Dedifferentiated amniotic fluid mesenchymal stem cell (primary cell): ENCODE data around the gene DRGX.

ENCODE experiments used
- DNase-seq: peaks from one replicate; pipeline ENCODE4 v3.0.0-alpha.2; 2016; ENCODE audit errors: extremely low spot score

DRGX gene

DNA sequence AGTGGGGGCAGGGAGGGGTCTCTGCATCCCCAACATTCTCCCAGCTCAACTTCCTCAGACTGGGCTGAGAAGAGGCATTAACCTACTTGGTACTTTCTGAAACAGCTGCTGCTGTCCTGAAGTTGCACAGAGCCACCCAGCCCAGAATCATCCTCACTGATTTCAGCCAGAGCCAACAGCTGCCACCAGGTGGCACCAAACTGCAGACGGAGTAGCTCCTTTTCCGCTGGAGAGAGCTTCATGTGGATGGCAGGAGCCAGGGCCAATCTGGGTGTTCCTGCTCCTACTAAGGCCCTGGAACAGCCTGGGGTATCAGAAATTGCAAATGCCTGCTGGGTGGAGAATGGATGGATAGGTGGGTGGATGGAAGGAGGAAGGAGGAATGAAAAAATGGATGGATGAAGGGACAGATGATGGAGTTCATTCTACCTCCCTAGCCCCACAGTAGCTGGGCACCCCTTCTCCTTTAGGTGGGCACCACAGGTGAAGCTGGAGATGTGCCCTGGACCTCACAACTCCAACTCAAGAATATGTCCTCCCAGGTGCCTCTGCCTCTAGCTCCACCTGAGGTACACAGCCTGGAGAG, 11.8 kb upstream of the DRGX start:
- DNase-seq: peak; percentile 74

DNA sequence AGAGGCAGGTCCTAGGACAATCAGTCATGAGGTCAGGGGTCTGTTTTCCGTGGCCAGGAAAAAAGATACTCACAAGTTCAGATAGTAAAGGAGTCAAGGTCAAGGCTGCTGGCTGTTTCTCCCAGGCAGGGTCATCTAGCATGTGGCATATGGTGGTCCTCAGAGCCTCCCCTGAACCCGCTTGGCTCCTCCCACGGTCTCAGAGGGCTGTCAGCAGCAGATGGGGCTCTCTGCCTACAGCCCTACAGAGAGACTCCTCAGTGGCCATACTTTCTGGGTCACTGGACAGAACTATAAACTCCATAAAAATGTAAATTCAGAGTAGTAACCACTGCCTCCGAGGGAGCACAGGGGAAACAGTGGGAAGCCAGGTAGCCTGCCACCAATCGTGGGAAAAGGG, 11.3 kb upstream of the DRGX start:
- DNase-seq: no peak

DNA sequence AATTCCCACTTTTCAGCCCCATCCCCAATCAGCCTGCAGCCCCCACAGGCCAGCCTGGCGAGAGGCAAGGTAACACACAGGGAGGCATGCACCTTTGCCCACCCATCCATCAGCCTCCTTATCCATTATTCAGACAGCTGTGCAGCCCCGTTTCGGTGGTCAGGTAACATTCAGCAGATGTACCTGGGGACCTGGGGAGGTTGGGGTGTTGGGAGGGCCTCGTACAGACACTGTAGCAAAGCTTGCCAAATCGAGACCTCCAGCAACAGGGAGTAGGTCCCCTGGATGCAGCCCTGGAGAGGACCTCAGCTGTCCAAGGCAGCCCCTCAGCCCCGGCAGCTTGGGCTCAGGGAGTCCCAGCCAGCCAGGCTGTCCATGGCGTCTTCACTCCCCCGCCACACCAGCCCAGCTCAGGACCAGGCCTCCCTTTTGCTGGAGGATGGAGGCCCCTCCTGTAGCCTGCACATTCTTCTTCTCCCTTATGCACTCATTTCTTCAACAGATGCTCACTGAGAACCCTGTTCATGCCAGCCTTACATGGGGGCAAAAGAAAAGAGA, 8.5 kb upstream of the DRGX start:
- no peak for DNase-seq

DNA sequence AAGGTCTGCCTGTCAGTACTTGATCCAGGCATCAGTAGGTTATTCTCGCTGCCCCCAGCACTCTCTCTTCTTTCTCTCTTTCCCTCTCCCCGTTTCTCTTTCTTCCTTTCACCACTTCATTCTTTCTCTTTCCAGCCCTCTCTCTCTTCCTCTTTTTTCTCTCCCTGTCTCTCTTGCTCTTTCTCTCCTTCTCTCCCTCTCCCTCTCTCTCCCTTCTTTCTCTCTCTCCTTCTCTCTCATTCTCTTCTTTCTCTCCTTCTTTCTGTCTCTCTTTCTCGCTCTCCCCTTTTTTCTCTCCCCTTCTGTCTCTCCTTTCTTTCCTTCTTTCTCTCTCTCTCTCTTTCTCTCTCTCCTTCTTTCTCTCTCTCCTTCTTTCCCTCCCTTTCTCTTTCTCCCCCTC, 7.5 kb upstream of the DRGX start:
- no peak for DNase-seq

DNA sequence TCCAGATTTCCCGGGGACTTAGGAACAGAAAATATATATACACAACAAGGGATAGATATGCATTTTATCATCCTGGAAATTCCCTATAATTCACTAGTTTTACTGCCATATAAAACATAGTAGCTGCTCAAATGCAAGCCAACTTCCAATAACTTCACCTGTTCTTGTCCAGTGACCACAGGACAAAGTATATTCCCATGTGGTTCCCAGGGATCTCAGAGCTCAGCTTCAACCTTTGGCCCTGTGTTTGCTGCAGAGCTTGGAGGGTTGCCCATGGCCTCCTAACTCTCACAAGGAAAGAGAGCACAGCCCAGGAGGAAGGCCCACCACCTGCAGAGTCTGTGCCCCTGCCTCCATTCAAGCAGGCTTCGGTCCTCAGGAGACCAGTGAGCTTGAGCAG, 4.5 kb upstream of the DRGX start:
- no peak for DNase-seq

DNA sequence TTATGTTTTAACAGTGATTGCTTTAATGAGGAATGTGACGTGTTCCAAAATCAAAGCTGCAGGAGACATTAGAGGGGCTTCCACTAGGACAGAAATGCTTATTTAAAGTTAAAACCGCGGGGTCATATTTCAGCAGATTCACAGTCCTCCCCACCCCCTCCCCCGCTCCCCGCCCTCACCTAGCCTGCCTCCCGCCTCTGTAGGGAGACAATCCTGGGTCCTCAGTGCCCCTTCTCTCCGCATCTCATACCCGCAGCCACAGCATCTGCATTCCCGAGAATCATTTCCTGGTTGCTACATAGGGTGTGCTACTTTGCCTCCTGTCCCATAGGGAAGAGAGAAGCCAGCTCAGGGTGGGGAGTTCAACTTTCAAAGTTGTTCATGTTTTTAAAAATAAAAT, 3.1 kb upstream of the DRGX start:
- no peak for DNase-seq

DNA sequence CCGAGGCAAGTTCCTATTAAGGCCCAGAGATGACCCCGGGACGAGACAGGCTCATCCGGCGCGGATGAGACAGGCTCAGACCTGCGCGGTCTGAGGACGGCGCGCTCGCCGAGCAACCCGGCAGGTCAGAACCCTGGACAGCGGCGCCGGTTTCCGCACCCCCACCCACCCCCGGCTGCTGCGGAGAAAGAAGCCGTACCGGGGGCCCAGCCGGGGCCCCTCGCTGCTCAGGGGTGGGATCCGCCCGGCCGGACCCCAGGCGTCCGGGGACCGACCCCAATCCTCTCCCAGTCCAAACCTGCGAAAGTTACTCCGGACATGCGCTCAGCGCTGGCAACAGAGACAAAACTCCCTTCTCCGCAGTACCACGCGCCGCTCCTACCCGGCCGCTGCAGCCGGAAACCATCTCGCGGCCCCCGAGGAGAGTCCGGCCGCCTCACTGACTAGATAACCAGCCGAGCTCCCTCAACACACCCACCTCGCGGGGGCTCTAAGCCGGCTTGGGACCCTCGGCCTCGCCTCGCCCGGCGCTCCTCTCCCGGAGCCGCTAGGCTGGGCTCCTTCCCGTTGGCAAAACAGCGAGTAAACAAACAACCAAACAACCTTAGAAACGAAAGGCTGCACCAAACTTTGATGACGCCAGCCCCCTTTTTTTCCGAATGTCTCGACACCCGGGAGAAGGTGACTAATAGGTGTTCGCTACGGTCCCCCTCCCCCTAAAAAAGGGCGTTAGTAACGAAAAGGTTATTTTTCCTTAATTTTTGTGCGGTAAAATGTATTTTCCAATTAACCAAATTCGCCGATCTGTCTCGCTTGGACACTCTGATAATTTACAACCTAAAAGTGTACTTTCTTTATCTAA, 2.3 kb upstream of the DRGX start:
- DNase-seq: no peak

DNA sequence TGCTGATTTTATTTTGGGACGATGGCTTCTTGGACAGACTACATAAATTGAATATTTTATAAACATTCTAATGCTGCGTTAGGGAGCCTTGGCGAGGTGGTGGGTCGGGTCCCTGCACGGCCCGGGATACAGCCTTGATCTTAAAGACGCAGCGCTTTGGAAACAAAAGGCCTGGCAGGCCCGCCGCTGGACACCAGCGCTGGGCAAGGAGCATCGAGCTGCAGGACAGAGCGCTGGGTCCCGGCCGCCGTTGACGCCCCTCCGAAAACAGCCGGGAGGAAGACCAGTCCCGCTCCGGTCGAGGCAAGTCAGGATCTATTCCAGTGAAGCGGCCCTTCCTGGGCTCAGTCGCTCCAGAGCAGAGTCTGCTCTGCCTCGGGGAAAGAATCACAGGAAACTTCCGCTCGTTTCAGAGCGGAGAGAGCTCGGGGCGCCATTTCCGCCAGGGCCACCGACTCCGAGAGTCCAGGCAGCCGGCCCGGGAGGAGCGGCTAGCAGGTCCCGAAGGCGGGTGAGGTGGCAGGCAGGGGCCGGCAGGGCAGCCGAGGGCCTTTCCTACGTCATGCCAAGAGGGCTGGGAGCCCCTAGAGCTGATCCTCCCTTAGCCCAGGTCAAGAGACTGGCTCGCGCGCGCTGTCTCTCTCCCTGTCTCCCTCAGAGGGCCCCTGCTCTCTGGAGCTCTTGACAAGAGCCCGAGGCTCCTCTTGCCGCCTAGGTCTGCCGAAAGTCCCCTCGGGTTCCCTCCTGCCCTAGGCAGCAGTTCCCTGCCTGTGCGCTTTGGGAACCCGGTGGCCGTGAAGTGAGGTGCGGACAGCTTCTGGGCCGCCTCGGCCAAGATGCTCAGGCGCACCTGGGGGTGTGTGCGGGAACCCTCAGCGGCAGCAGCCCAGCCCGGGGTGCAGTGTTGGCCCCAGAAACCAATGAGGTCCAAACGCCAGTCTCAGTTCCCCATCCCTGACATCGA, 1.4 kb upstream of the DRGX start:
- DNase-seq: no peak

DNA sequence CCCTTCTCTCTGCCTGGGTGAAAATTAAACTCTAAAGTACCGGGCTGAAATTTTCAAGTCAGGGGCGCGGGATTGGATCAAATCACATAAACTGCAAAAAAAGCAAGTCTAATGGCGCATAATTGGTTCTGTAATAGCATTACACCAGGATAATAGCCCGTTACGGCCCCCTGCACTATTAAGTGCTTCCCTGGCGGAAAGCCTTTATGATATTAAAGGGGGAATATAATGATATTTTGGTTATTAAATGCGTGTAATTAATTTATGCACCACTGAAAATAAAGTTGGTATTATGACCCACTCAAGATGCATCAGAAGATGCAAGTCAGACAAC, 744 bp upstream of the DRGX start:
- no peak for DNase-seq

DNA sequence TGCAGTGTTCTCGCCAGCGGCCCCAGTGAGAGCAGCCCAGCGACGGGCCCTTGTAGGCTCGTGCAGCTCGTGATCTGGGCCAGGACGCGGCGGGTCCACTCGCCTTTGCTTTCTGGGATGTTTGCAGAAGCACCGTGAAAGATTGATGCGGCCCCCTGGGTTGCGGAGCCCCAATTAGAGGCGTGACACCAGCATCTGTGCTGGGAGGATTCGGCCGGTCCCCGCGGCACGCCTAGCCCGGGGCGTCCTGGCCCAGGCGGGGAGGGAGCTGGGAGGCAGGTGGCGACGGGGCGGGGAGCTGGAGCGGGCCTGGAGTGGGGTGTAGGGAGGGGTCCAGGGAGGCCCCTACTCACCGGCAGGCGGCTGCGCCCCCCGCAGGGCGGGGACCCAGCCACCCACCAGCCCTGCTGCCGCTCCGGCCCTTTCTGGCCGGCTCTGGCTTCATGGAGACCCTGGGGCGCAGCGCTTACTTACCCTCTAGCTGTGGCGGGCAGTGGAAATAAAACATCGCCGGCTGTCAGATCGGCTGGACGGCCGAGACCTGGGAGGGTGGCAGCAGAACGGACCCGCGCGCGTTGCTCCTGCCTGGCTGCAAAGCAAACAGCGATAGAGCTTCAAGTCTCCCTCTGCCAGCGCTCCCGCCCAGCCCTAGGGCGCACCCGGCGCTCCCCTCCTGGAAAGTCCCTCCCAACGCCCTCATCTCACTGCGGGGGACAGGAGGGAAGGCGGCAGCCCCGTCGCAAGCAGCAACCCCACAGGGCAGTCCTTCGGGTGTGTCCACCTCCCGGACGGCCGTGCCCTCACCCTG, 752 bp downstream of the DRGX start:
- no peak for DNase-seq

DNA sequence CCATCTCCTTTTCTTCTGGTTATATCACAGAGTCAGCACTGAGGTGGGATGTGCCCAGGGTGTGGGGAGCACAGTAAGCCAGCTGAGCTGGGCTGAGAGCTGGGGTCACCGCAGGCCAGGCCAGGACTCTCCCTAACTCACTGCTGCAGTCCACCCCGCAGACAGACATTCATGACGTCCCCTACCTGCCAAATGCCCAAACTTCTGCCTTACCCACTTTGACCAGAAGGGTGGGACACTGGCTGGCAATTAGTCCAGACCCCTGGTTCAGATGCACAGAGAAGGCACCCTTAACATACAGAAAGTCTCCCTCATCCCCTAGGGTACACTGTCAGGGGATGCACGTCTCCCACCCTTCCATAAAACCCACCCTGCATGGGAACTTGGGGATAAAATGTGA, 2.1 kb downstream of the DRGX start:
- no peak for DNase-seq

DNA sequence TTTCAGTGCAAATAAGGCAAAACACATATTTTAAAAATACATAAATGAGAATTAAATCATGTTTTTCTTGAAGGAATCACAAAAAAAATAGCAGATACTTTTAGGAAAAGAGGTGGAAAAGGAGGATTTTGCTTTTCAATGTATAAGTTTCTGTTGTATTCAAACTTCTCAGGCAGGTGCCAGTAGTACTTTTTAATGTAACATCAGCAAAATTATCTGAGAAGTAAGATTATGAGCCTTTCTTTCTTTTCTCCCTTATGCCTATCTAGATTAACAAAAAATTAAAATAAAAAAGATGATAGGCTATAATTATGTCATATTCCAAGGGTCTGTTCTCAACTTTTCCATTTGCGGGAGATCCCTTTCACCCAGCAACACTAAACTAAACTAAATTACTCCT, 2.6 kb downstream of the DRGX start:
- no peak for DNase-seq

DNA sequence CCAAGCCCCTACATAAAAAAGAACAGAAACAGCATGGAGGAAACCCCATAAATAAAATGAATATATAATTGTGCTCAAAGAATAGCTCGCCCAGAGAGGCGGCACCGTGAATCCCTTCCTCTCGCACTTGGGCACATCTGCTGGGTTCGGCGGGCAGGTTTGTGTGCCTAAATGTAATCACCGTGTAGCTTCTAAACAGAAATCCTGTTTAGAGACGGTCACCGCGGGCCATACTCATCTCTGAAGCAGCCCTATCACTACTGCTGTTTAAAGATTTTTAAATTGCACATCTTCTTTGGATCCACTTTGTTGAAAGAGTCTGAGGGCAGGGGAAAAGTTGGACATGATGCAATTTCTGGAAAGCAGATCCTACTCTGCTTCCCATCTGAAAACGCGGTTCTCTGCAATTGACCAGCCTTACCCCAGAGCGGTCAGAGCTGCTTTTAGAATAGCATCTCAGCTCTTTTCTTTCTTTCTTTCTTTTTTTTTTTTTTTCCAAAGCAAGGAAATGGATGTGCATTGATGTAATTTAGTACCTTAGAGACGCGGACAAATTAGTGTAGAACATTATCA, 6.4 kb downstream of the DRGX start:
- DNase-seq: no peak

DNA sequence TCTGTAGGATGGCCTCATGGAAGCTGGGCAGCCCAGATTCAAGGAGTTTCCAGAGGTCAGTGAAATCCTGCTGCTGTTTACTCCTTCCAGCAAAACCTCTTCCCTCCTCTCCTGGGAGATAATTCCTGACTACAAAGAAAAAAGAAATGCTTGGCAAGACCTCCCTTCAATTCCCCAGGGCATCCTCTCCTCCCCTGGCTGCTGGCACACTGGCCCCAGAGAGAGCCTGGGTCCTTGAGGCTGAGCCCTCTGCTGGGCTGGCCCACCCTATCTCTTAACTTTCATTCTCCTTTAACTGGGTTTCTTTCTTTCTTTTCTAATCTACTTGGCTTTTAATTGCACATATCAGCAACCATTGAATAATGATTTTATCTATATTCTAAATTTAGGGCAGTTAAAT, 7.7 kb downstream of the DRGX start:
- no peak for DNase-seq

DNA sequence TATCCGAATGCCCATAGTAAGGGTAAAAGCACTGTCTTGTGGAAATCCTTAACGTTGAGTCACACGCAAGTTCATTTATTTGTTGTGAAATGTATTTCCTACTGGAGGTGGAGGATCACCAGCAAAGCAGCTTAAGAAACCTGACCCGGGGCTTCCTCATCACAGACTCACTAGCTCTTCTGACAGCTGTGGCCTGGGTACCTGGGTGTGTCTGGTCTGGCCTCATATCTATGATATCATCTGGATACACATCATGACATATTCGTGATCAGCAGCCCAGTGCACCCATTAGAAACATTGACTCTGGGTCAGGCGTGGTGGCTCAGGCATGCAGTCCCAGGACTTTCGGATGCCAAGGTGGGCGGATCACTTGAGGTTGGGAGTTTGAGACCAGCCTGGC, 8.8 kb downstream of the DRGX start:
- DNase-seq: peak; percentile 75

DNA sequence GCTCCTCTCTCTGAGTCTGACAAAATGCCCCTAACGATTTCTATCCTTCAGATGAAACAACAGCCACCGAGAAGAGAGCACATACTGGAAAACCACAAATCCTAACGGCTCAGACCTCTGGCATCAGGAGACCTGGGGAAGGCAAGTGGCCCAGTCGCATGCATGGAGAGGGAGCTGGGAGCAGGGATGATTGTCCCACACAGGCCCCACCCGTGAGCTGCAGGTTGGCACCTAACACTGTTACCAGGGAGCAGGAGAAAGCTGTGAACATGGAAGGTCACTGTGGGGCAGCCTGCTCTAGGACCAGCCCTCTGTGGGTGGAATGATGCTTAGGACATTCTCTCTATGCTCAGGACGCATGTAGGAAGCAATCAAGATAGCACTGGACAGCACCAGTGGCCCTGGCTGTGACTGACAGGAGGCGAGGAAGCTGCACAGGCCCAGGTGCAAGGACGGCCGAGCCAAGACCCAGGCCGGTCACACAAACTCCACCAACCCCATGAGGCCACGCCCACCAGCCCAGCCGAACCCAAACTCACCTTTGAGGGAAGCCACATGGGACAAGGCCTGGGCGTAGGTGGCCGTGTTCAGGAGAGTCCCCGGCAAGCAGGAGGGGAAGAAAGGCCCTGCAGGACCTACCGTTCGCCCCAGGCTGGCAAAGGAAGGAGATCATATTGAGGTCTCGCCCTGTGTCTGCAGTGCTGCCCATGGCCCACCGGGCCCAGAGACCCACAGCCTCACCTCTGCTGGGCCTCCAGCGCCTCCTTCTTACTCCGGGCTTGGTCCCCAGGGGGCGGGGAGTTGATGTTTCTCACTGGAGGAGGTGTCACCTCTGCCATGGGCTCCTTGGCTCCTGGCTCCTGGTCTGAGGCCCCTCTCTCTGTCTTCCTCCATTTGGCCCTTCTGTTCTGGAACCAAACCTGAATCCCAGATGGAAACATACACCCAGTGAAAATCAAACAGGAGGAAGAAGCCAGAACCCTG, 9.7 kb downstream of the DRGX start:
- DNase-seq: no peak

DNA sequence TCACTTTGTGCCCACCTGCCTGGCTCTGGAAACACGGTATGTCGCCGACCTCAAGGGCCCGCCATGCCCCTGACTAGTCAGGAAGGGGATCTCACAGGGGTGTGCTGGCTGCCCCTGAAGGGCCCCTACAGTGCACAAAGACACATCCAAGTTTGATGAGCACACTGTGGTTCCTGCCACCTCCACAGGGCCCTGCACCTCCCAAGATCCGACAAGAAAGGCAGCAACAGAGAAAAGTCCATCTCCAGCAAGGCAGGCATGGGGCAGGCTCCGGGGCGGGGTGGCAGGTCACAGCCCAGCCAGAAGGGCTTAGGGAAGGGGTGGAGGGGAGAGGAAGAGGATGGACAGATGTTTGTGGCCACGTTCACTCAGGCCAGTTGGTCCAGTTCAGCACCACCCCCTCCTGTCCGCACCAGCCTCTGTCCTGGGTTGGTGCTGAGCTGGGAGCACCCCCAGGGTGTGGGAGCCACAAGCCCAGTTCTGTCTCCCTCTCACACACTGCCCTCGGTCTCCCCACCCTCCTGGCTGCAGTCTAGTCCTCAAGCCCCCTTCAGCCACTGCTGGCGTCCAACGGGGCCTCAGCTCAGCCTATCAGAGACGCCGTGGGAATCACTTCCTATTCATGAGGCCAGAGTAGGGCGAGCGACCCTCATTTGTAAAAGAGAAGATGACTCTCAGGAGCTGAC, 11.5 kb downstream of the DRGX start:
- no peak for DNase-seq

DNA sequence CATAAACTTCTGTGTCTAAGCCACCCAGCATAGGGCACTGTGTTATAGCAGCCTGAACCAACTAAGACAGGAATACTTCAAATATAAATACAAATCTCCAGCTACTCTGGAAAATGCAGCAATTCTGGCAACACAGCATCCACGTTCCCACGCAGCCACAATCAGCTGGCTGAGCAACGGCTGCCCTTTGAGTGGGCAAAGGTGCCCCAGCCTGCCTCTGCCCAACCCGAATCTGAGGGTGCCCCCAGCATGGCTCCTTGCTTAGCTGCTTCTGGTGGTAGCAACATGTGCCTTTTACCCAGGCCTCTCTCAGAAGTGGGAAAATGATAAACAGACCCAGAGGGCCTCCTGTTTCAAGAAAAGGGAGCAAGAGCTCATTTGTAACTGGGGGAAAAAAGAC, 12.0 kb downstream of the DRGX start:
- DNase-seq: no peak

DNA sequence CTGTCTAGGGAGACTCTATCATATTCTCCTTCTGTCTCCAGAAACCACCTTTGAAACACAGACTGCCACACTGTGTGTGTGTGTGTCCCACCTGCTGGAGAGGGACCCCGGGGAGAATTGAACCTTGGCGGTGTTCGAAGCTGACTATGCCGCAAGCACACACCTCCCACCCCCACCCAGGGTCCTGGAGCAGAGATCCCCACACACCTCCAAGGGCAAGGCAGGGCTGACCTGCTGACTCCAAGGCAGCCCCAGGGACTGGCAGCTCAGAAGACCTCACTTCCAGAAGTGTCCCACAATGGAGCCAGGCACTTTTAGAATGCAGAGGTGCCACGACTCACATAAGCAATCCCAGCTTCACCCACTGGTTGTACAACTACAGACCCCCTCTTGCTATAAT, 13.1 kb downstream of the DRGX start:
- no peak for DNase-seq
